ENCODE data around the gene CAPRIN1.
"Not testable (repeated sequence)": the region's sequence is repeated elsewhere in the genome, so short reads cannot be mapped to it uniquely, and the experiment has no call there.

Gene CAPRIN1

DNA sequence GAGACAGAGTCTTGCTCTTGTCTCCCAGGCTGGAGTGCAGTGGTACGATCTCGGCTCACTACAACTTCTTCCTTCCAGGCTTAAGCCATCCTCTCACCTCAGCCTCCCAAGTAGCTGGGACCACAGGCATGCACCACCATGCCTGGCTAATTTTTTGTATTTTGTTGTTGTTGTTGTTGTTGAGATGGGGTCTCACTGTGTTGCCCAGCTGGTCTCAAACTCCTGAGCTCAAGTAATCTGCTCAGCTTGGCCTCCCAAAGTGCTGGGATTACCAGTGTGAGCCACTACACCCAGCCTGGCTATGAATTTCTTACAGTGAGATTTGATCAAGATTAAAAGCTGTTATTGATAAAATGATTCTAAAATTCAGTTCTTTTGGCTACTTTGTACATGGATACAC is 43.4 kb downstream of the CAPRIN1 start:
- DNase-seq, result not testable (repeated sequence)

DNA sequence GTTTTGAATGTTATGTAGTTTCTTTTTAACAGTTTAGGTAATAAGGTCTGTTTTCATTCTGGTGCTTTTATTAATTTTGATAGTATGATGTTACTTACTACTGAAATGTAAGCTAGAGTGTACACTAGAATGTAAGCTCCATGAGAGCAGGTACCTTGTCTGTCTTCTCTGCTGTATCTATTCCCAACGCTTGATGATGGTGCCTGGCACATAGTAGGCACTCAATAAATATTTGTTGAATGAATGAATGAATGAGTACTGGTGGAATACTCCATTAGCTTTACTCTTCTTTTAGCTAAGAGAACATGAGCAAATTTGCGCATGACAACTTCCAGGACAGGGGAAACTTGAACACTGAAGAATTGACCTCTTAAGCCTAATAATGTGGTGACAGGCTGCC is 47.3 kb downstream of the CAPRIN1 start:
- no peak for DNase-seq

DNA sequence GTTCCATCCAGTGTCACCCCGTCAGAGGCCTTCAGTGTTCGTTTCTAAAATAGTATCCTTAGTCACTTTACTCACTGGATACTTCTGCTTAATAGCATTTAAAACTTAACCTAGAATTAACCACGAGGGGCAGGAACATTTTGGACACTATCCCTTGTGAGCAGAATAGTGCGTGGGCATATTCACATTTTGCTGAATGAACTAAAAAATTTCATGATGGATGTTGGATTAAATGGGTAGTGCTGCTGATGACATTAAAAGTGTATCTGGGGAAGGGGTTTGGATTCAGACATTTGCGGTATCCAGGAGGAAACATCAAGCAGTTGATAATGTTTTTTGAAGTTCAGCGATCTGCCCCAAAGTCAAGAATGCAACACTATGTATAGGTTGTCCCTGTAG is 53.1 kb downstream of the CAPRIN1 start:
- no peak for DNase-seq

DNA sequence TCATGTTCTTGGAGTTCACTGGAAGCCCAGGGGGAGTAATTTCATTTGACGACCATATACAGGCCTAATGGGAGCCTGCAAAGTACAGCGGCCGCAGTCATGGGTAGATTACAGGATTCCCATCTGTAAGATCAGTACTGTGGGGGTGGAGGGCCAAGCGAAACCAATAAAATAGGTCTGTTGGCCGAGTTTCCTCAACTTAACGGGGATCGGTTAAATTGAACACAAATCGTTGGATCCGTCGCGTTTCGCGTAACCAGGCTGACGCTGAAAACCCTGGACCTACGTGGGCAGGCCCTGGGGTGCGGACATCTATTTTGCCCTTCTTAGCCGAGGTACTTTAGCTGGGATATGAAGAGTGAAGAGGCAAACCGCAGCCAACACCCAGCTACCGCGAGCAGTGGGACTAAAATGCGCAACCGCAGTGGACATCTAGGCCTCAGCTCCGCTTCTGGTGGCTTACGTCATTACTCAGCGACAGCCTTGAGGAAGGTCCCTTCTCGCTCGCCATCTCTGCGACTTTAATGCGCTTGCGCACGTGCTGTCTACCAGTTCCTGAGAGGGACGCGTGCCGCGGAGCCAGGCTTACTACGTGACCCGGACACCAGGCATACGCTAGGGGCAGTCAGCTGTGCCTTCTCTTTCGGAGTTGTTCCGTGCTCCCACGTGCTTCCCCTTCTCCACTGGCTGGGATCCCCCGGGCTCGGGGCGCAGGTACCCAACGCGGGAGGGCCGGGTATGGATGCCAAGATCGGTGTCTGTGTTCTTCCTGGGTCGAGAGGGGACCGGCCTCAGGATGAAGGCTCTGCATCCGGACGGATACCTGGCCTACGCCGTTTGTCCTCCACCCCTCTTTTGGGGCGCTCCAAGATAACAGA is 53.8 kb downstream of the CAPRIN1 start, which contains the start of gene NAT10:
NAT10 (plus strand) TSS at position 551 of the 878 bp plus-strand sequence. CDS start 2,597 bp downstream, outside the sequence.
- DNase-seq, result peak; percentile 93

DNA sequence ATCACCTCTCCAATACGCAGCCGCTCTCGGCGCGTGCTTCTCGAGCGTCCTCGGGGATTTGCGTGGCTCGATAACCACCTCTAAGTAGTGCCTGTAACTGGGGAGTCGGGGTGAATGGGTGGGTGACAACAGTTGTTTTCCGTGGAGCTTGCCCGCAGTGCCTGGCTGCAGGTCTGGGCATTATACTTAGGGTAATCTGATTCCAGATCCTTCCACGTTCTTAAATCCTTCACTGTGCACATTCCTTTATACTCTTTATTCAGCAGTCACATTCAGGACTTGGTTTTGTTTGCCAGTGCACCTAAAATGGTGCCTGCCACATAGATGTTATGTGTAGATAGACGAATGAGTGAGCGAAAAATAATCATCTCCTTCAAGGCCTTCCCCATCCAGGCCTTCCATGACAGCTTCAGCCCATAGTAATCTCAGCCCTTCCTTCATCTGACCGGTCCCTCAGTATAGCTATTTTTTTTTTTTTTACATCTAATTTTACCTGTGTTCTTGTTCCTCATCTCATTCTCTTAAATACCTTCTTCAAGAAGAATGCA is 54.5 kb downstream of the CAPRIN1 start:
- no peak for DNase-seq

DNA sequence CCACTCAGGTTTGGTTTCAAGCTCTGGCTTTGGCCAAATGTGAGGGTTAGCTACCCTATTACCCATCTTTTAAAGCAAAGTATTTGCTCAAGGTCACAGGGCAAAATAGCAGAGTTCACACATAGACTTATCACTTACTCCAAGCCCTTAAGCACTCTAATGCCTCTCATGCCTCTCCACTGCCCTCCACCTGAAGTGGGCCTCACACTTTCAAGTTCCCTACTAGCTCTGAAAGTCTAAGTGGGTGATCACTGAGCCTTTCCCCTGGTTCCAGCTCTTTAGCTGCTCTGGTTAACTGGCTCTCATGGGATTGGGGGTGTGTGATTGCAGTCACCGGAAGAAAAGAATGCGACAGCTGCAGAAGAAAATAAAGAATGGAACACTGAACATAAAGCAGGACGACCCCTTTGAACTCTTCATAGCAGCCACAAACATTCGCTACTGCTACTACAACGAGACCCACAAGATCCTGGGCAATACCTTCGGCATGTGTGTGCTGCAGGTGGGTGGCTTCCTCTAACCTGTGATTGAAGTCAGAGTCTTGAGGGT is 60.3 kb downstream of the CAPRIN1 start:
- no peak for DNase-seq

DNA sequence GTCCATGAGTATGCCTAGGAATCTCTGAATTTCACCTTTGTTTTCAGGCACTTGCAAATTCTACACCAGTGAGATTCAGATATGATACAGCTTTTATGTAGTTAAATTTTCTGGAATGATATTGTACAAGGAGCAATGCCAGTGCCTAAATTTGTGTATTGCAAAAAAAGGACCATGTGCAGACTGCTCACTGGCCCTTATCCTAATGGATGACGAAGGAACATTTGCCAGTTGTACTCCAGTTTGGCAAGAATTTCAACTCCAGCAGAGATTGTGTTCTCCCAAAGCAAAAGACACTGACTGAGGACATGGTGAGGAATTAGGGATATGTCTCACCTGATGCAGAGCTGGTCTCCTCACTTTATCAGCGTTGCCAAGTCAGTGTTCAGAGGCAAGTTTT is 62.5 kb downstream of the CAPRIN1 start:
- DNase-seq, result no peak

DNA sequence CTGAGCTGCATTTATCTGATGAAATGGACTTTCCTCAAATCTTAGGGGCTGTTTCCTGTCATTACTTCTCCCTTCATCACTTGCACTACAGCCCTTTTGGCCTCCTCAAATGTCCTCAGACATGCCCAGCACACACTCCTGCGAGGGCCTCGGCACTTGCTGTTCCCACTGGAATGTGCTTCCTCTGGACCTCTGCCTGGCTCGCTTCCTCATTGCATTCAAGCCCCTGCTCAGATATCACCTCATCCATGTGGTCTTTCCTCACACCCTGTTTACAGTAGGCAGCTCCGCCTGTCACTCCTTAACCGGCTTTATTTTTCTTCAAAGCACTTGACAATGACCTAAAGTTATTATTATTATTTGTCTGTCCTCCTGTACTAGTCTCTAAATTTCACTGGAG is 62.9 kb downstream of the CAPRIN1 start:
- DNase-seq, result no peak

DNA sequence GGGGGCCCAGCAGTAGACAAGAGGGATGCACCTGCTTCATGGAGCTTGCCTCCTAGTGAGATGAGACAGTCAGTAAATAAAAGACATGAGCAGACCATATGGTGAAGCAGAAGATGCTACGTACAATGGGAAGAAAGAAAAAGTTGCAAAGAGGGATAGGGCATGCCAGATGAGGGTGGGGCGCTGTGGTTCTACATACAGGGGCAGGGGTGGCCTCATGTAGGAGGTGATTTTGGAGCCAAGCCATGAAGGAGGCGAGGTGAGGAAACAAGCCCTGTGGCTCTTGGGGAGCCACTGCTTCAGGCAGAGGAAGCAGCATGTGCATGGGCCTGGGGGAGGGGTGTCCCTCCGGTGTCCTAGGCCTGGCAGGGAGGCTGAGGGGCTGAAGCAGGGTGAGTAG is 69.1 kb downstream of the CAPRIN1 start:
- no peak for DNase-seq

DNA sequence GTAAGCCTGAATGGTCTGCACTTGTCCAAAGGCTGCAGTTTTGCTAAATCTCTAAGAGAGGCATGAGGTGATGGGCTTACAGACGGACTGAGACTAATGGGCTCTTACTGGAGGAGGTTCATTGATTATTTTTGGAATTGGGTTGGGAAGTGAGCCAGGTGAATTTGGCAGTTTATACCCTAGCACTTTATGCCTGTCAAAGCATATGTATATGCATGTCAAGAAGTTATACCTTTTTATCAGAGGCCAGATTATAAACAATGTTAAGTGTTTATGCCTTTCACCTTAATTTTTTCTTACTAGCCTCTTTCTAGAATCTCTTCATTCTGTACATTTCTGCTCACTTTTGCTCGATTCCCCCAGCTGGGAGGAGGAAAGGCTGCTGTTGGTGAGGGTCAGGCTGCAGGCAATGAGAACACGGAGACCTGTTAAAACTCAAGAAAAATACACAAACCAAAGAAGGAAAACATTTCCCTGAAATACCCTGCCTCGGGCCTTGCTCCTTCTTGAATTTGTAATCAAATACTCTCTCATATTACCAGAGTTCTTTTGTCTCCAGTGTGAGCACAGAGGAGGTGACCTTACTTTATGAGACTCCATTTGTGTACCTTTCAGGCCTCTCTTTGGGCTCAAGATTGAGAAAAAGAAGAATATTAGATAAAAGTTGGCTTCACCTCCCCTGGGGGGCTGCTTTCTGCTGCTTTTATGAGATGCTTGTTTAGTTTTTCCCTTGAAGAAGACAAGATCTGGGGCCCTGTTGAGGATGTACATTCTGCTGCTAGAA is 73.5 kb downstream of the CAPRIN1 start:
- DNase-seq, result no peak

DNA sequence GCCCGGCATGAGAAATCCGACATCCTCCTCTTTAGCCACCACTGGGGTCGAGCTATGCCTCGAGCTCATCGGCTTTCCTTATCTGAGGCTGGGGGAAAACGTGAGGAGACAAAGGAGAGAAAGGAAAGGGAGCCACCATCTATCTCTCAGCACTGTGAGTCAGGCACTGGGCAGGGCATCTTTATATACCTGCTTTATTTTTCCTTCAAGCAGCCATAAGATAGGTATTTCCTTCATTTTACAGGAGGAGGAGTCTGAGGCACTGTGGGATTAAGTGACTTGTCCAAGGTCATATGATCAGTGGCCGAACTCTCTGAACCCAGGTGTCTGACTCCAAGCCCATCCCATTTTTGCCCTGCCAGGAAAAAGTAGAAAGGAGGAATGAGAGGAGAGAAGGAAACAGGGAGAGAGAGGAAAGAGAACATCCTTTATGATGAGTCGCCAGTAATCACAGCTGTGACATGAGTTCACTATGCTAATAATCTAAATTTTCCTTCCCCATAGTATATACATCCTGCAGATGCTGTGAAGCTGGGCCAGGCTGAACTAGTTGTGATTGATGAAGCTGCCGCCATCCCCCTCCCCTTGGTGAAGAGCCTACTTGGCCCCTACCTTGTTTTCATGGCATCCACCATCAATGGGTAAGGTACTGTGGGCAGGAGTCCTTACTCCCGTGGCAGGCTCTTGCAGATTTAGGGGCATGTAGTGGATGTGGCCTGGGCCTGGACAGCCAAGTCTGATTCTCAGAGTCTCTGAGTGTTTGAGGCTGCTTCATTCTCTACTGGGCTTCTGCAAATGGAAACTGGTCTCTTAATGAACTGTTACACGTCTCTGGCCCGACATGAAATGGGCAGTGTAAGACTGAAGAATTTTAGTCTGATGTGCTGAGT is 75.7 kb downstream of the CAPRIN1 start:
- DNase-seq, result no peak

DNA sequence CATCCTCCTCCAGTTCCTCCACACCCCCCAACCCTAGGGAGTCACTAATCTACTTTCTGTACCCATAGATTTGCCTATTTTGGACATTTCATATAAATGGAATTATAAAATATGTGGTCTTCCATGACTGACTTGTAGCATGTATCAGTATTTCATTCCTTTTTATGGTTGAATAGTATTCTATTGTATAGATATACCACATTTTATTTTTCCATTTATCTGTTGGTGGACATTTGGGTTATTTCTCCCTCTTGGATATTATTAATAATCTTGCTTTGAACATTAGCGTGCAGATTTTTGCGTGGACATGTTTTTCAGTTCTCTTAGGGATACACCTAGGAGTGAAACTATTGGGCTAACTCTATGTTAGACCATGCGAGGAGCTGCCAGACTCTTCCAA is 77.3 kb downstream of the CAPRIN1 start:
- DNase-seq, result no peak

DNA sequence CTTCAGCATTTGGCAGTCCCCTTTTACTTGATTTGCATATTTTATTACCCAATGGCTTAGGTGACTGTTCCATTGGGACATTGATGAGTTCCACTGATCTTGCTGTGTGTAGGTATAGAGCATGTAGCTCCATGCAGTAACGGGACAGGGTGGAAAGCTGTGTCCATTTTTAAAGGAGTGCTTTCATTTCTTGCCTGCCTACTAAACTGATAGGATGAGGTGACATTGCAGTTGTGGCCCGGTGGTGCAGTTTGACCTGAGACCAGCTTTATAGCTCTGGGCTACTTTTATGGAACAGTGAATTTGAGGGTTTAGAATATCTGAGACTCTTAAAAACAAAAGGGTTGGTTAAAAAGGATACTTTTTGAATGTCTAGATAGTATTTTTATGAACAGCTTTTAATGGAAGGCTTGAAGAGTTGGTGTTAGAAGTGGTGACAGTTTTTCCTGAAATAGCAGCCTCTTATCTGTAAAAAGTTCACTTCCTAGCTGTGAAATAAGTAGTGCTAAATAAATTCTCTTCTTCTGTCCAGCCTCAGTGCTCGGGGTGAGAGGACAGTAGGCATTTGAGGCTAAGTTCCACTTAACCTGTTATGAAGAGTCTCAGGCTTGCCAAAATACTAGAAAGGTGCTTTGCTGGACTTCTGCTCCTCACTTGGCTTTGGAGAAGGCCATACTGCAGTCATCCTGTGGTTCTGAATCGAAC is 80.9 kb downstream of the CAPRIN1 start:
- no peak for DNase-seq

DNA sequence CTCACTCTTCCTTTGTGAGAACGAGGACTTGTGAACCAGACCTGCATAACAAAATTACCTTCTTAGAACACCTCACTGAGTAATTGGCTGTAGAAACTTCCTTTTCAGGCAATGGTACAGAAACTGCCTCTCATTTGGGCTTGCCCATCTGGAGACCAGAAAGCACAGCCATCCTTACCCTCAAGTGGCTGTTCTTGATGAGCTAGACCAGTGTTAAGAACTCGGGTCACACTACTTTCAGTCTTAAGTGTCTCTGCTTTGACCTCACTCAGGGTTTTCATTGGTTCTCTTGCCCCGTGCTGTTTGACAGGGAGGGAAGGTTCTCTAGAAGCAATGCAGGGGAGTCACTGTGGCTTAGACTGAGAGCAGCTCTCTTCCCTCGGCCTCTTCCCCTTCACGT is 83.2 kb downstream of the CAPRIN1 start:
- DNase-seq, result no peak

DNA sequence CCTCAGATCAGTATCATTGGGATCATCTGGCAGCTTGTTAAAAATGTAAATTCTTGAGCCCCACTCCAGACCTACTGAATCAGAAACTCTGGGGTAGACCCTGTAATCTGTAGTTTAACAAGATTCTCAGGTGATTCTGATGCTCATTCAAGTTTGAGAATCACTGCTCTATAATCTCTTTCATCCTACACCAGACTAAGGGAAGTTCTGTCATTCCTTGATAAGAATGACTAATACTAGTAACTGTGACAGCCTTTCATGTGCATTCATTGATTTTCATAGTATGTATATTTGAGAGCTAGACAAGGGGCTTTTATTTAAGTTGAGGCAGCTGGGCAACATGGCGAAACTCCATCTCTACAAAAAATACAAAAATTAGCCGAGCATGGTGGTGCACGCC is 83.9 kb downstream of the CAPRIN1 start:
- DNase-seq, result no peak

DNA sequence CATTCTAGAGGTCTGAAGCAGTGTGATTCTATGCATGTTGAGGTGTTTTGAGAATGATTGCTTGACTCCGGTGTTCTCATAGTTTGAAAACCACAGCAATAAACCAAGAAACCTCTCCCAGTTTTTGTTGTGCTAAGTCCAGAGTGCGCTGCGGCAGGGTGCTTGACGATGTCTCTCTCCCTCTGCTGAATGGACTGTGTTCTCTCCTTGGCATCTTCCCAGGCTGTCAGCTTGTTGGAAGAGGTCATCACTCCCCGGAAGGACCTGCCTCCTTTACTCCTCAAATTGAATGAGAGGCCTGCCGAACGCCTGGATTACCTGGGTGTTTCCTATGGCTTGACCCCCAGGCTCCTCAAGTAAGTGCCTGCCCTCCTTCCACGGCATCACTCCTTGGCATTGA is 84.9 kb downstream of the CAPRIN1 start:
- DNase-seq, result no peak

DNA sequence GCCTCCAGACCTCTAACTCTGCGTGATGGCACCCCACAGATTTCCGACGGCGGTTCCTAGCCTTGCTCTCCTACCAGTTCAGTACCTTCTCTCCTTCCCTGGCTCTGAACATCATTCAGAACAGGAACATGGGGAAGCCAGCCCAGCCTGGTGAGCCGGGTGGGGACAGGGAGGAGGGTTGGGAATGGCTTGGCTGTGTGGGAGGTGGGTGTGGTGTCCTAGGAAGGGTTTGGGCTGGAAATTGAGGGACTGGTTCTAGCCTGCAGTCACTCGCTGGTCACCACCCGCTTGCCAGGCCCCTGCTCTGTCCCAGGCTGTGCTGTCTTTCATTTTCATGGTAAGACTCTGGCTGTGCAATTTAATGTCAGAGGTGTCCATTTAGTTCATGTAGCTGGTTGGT is 87.8 kb downstream of the CAPRIN1 start:
- no peak for DNase-seq

DNA sequence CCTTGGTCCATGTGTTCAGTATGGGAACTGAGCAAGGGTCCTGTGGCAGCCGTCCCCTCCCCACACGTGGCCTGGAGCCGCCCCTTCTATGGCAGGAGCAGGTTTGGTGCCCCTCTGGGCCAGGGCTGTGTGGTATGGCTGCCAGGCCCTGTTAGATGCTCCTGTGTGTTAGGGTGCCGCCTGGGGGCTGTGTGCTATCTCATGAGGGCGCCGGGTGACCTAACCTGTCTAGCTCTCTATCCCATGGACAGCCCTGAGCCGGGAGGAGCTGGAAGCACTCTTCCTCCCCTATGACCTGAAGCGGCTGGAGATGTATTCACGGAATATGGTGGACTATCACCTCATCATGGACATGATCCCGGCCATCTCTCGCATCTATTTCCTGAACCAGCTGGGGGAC is 88.6 kb downstream of the CAPRIN1 start:
- no peak for DNase-seq

DNA sequence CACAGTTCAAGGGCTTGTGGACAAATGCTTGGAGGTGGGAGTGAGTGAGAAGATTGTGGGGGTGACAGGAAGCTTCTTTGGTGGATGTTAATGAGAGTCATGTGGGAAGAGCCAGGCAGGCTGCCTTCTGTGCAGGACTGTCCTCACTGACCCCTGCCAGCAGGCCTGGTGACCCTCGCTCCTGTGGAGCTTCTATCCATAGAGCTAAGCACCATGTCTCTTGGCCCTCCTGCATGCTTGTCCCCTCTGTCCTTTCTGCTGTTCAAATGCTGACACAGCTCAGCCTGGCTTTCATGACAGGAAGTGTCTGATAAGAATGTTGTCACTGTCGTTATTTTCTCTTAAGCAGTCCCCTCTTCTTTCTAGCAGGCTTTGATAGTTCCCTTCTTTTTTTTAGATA is 91.5 kb downstream of the CAPRIN1 start:
- no peak for DNase-seq

DNA sequence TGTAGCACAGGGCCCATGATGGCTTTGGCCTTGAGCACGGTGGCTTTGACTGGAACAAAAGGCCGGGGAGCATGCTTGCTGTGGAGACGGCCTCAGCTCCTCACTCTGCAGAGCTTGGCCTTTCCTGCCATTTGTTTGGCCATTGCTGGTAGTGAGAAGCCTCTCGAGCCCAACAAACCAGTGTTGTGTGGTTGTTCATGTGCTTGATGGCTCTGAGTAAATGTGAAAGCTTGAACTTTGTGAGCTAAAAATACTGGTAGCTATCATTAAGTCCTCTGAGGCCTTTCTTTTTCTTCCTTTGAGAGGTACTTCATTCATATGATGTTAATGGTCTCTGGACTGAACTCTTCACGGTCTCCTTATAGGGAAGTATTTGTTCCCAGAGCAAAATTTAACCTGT is 93.5 kb downstream of the CAPRIN1 start:
- no peak for DNase-seq

DNA sequence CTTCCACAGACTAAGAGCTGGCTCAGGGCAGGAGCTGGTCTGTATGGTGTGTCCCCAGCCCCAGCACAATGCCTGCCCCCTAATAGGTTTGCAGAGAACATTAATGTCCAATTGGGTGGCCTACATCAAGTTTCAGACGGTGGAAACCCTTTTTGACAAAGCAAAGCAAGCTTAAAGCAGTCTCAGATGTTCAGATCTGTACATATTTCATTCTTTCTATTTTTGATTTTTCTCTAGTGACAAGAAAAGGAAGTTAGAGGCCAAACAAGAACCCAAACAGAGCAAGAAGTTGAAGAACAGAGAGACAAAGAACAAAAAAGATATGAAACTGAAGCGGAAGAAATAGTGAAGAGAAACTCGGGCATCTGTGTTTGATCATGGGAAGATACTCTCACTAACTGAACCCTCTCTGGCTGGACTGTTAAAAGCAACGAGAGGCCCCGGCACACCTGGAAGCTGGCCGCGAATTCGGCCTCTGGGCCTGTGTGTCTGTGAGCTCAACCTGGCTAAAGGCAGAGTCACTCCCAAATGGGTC is 94.4 kb downstream of the CAPRIN1 start:
- DNase-seq, result no peak

DNA sequence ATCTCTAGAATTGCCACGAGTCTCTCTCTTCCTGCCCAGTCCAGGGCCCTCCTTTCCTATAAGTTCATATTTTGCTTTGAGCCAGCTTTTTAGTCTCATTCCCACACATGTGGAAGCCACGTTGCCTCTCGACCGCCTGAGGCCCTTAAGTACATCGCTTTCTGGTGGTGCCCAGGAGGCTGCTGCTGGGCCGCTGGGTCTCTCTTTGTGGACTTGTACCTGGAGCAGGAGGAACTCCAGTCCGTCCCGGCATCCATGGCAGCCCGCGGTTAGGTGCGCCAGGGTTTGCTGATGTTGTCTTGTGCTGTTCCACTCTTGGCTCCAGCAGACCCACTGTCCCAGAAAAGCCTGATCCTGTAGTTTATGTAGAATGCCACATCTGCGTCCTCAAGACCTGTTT is 94.9 kb downstream of the CAPRIN1 start:
- DNase-seq, result no peak

Data from NCI-H1436 treated with DMSO at 0.1 percent for 48 hours (cell line).